Thoracic aorta (tissue), 2 donors: ENCODE results near the gene KRTAP3-3. TPM values are rescaled to one million over a fixed set of nuclear protein-coding genes. Genes with fewer than 3 reads are reported as not detected.
"Not testable (repeated sequence)": the region's sequence is repeated elsewhere in the genome, so short reads cannot be mapped to it uniquely, and the experiment has no call there.

Source experiments
- ATAC-seq: fragments of 150-250 bp; one replicate; pipeline ENCODE4 v1.8.0; 2017; ENCODE audit warnings: low read depth; ENCODE audit not compliant: insufficient number of reproducible peaks, low FRiP score
- DNase-seq: peaks from one replicate; pipeline ENCODE4 v3.0.0-alpha.2; 2020; ENCODE audit warnings: low spot score
- H3K27ac ChIP-seq, 2 donors: fragments of 200-600 bp; sonication (generic); 1 replicate in 1 of 2; 2 replicates in 1 of 2; pipeline ENCODE4 v1.5.1; 2016; ENCODE audit warnings: mild to moderate bottlenecking in 2 of 2, moderate library complexity in 2 of 2
- H3K27me3 ChIP-seq: fragments of 200-600 bp; sonication (generic); replicated peaks from 2 replicates; pipeline ENCODE4 v1.6.0; 2016; ENCODE audit warnings: mild to moderate bottlenecking; ENCODE audit not compliant: insufficient read depth
- H3K36me3 ChIP-seq: fragments of 200-600 bp; sonication (generic); one replicate; pipeline ENCODE4 v1.5.1; 2016
- H3K4me1 ChIP-seq, 2 donors: fragments of 200-600 bp; sonication (generic); 1 replicate in 1 of 2; 2 replicates in 1 of 2; pipeline versions ENCODE4 v1.5.1 to v1.6.0; 2016; ENCODE audit warnings: low read depth in 2 of 2, mild to moderate bottlenecking in 1 of 2; ENCODE audit not compliant: control insufficient read depth in 1 of 2
- H3K4me3 ChIP-seq: fragments of 200-600 bp; sonication (generic); 2 replicates; pipeline ENCODE4 v1.5.1; 2016; ENCODE audit warnings: mild to moderate bottlenecking
- H3K9me3 ChIP-seq: fragments of 200-600 bp; sonication (generic); 2 replicates; pipeline ENCODE4 v1.5.1; 2016
- CTCF ChIP-seq: fragments of 200-600 bp; sonication (generic); IDR thresholded peaks from one replicate; pipeline ENCODE4 v1.5.1; 2019; ENCODE audit warnings: antibody characterized with exemption
- total RNA-seq, 2 donors: library from RNA; depleted of rRNA; stranded (reverse); fragments of >200 nt; gene quantifications; one replicate each; pipeline versions ENCODE4 v1.1.0 to v1.2.3, GENCODE V29; 2016

The KRTAP3-3 gene
- total RNA-seq, 2 donors from 2014 or later, result not detected

- no peak overlapping the region for H3K27ac ChIP-seq
- ATAC-seq, result no peak
Observed at GRCh38 chr17:41004397-41004796, 10.4 kb upstream of the KRTAP3-3 start.

GRCh38 chr17:41003926-41004325, 10.0 kb upstream of the KRTAP3-3 start:
- no peaks in the 10 kb centered on the region for H3K27me3 ChIP-seq
- H3K4me3 ChIP-seq, result no peak overlapping the region
- DNase-seq, result no peak
- no peak for TF ChIP-seq CTCF
- ATAC-seq, result no peak
- H3K4me1 ChIP-seq, result no peaks in the 10 kb centered on the region
- no peaks in the 10 kb centered on the region for H3K36me3 ChIP-seq
- no peaks in the 10 kb centered on the region for H3K9me3 ChIP-seq
- no peak overlapping the region for H3K27ac ChIP-seq

More at GRCh38 chr17:41004397-41004796, 10.4 kb upstream of the KRTAP3-3 start:
- Histone ChIP-seq H3K27me3 (no peaks in the 10 kb centered on the region), H3K36me3 (no peaks in the 10 kb centered on the region), H3K4me3 (no peak overlapping the region), H3K9me3 (no peaks in the 10 kb centered on the region), H3K4me1 (no peaks in the 10 kb centered on the region)
- DNase-seq, result no peak
- TF ChIP-seq CTCF, result no peak

GRCh38 chr17:41002814-41003213, 8.8 kb upstream of the KRTAP3-3 start:
- Histone ChIP-seq H3K9me3 (no peaks in the 10 kb centered on the region), H3K27ac (no peak overlapping the region), H3K27me3 (no peaks in the 10 kb centered on the region), H3K36me3 (no peaks in the 10 kb centered on the region), H3K4me3 (no peak overlapping the region), H3K4me1 (no peaks in the 10 kb centered on the region)
- ATAC-seq, result no peak
- no peak for DNase-seq
- TF ChIP-seq CTCF, result no peak

GRCh38 chr17:41001795-41002194, 7.8 kb upstream of the KRTAP3-3 start:
- no peak for TF ChIP-seq CTCF

GRCh38 chr17:40999563-40999962, 5.6 kb upstream of the KRTAP3-3 start, which contains the start of gene KRTAP3-2:
TSS of gene KRTAP3-2 (minus strand) at chr17:40999906. CDS start at chr17:40999853, 53 bp downstream.
- H3K4me1 ChIP-seq, H3K27me3 ChIP-seq, ATAC-seq, H3K9me3 ChIP-seq, H3K36me3 ChIP-seq, H3K4me3 ChIP-seq, H3K27ac ChIP-seq, DNase-seq: not testable (repeated sequence)

More at GRCh38 chr17:41001795-41002194, 7.8 kb upstream of the KRTAP3-3 start:
- Histone ChIP-seq H3K4me3 (no peak overlapping the region), H3K27me3 (no peaks in the 10 kb centered on the region), H3K36me3 (no peaks in the 10 kb centered on the region), H3K4me1 (no peaks in the 10 kb centered on the region), H3K9me3 (no peaks in the 10 kb centered on the region), H3K27ac (no peak overlapping the region)
- DNase-seq (no peak), ATAC-seq (no peak)

GRCh38 chr17:40997361-40997760, 3.4 kb upstream of the KRTAP3-3 start:
- no peak overlapping the region for H3K27ac ChIP-seq
- TF ChIP-seq CTCF, result no peak
- H3K27me3 ChIP-seq, result no peaks in the 10 kb centered on the region
- no peaks in the 10 kb centered on the region for H3K36me3 ChIP-seq
- no peak overlapping the region for H3K4me3 ChIP-seq
- no peak for ATAC-seq
- DNase-seq, result no peak
- no peaks in the 10 kb centered on the region for H3K4me1 ChIP-seq
- no peaks in the 10 kb centered on the region for H3K9me3 ChIP-seq
